Hepatocyte (in vitro differentiated cells): Measurements from ENCODE around the gene ARHGAP21. TPM values are rescaled to one million over a fixed set of nuclear protein-coding genes. Genes with fewer than 3 reads are reported as not detected.

Experiments
- DNase-seq: peaks from one replicate; pipeline ENCODE4 v3.0.0-alpha.2; 2016; ENCODE audit warnings: low spot score
- H2AFZ ChIP-seq: fragments of 200-600 bp; sonication (generic); 2 replicates; pipeline ENCODE4 v1.6.0; 2016; ENCODE audit warnings: antibody characterized with exemption, mild to moderate bottlenecking
- H3K27ac ChIP-seq: fragments of 200-600 bp; sonication (generic); 2 replicates; pipeline ENCODE4 v1.5.1; 2016; ENCODE audit warnings: mild to moderate bottlenecking
- H3K27me3 ChIP-seq: fragments of 200-600 bp; sonication (generic); 2 replicates; pipeline ENCODE4 v1.6.1; 2016
- H3K36me3 ChIP-seq: fragments of 200-600 bp; sonication (generic); replicated peaks from 2 replicates; pipeline ENCODE4 v1.5.1; 2016; ENCODE audit warnings: low read depth; ENCODE audit not compliant: insufficient read depth
- H3K4me1 ChIP-seq: fragments of 200-600 bp; sonication (generic); 2 replicates; pipeline ENCODE4 v1.5.1; 2016; ENCODE audit warnings: mild to moderate bottlenecking, moderate library complexity; ENCODE audit not compliant: insufficient read depth
- H3K4me2 ChIP-seq: fragments of 200-600 bp; sonication (generic); 2 replicates; pipeline ENCODE4 v1.6.0; 2016
- H3K4me3 ChIP-seq: fragments of 200-600 bp; sonication (generic); 2 replicates; pipeline ENCODE4 v1.5.1; 2016; ENCODE audit warnings: mild to moderate bottlenecking
- H3K79me2 ChIP-seq: fragments of 200-600 bp; sonication (generic); 2 replicates; pipeline ENCODE4 v1.6.0; 2017; ENCODE audit warnings: mild to moderate bottlenecking
- H3K9me2 ChIP-seq: fragments of 200-600 bp; sonication (generic); replicated peaks from 2 replicates; pipeline ENCODE4 v1.6.0; 2017; ENCODE audit warnings: mild to moderate bottlenecking; ENCODE audit not compliant: insufficient read depth
- H3K9me3 ChIP-seq: fragments of 200-600 bp; sonication (generic); 2 replicates; pipeline ENCODE4 v1.5.1; 2016; ENCODE audit warnings: low read depth, mild to moderate bottlenecking
- H4K20me1 ChIP-seq: fragments of 200-600 bp; sonication (generic); 2 replicates; pipeline ENCODE4 v1.6.0; 2016; ENCODE audit warnings: mild to moderate bottlenecking; ENCODE audit not compliant: insufficient read depth, poor library complexity, severe bottlenecking
- CTCF ChIP-seq: fragments of 200-600 bp; sonication (generic); IDR thresholded peaks from 2 replicates; pipeline ENCODE4 v1.5.1; 2016; ENCODE audit warnings: antibody characterized with exemption, mild to moderate bottlenecking; ENCODE audit not compliant: poor library complexity
- EZH2 ChIP-seq: fragments of 200-600 bp; sonication (generic); IDR thresholded peaks from 2 replicates; pipeline ENCODE4 v1.6.1; 2016; ENCODE audit warnings: antibody characterized with exemption, mild to moderate bottlenecking, borderline replicate concordance
- EZH2phosphoT487 ChIP-seq: fragments of 200-600 bp; sonication (generic); IDR thresholded peaks from one replicate; pipeline ENCODE4 v1.6.1; 2018; ENCODE audit warnings: antibody characterized with exemption, mild to moderate bottlenecking, low read depth, moderate library complexity; ENCODE audit not compliant: unreplicated experiment, severe bottlenecking
- WGBS: methylation state at CpG from one replicate; pipeline ENCODE4 v1.1.6; 2016; ENCODE audit warnings: low lambda C conversion rate; ENCODE audit errors: missing lambda C conversion rate; 5-methylcytosine and 5-hydroxymethylcytosine counted together
- polyA plus RNA-seq: library from polyadenylated mRNA; unstranded; fragments of >200 nt; fragmentation: Nextera tagmentation; extraction: Ambion mirVana; gene quantifications from 2 replicates; pipeline ENCODE4 v1.2.1, GENCODE V29; 2016
- total RNA-seq: library from RNA; depleted of rRNA; stranded (reverse); fragments of >200 nt; gene quantifications from 2 replicates; pipeline ENCODE4 v1.2.3, GENCODE V29; 2014

ARHGAP21 gene
- total and polyA plus RNA-seq, 2 experiments from 2014 or later: 15.1 to 70.2 TPM

- Histone ChIP-seq H3K9me3 (no peaks in the 10 kb centered on the region), H3K79me2 (peaks cover 41% of the 10 kb centered on the region), H3K4me1 (peaks cover 14% of the 10 kb centered on the region), H3K4me3 (peak overlapping the region; percentile 87), H3K27ac (peak overlapping the region; percentile 99), H2AFZ (no peak overlapping the region), H3K4me2 (peak overlapping the region; percentile 92), H3K9me2 (no peaks in the 10 kb centered on the region), H3K36me3 (no peaks in the 10 kb centered on the region), H4K20me1 (peaks cover 30% of the 10 kb centered on the region), H3K27me3 (no peaks in the 10 kb centered on the region)
- 0% methylated on average over 6 of the region's 70 CpGs for WGBS
- DNase-seq: no peak
- TF ChIP-seq CTCF (no peak), EZH2phosphoT487 (no peak), EZH2 (no peak)
Observed at GRCh38 chr10:24723386-24723787, 300 bp downstream of the ARHGAP21 start.

GRCh38 chr10:24722676-24723385 is 856 bp downstream of the ARHGAP21 start:
- WGBS: 0% methylated on average over 20 of the region's 84 CpGs
- no peaks in the 10 kb centered on the region for H3K9me3 ChIP-seq
- H3K36me3 ChIP-seq: no peaks in the 10 kb centered on the region
- H3K9me2 ChIP-seq: no peaks in the 10 kb centered on the region
- no peaks in the 10 kb centered on the region for H3K27me3 ChIP-seq
- peak; percentile 83 for DNase-seq
- H4K20me1 ChIP-seq: peaks cover 35% of the 10 kb centered on the region
- H3K4me2 ChIP-seq: peak overlapping the region; percentile 92
- H3K4me1 ChIP-seq: peaks cover 20% of the 10 kb centered on the region
- TF ChIP-seq EZH2 (no peak), EZH2phosphoT487 (no peak), CTCF (no peak)
- H3K27ac ChIP-seq: peak overlapping the region; percentile 99
- peak overlapping the region; percentile 69 for H2AFZ ChIP-seq
- peaks cover 47% of the 10 kb centered on the region for H3K79me2 ChIP-seq
- peak overlapping the region; percentile 87 for H3K4me3 ChIP-seq

GRCh38 chr10:24722131-24722675 is 1.5 kb downstream of the ARHGAP21 start:
- Histone ChIP-seq H3K27ac (peak overlapping the region; percentile 99), H3K4me3 (peak overlapping the region; percentile 87), H3K9me2 (no peaks in the 10 kb centered on the region), H3K27me3 (no peaks in the 10 kb centered on the region), H3K9me3 (no peaks in the 10 kb centered on the region), H3K79me2 (peaks cover 53% of the 10 kb centered on the region), H4K20me1 (peaks cover 40% of the 10 kb centered on the region), H3K4me1 (peaks cover 21% of the 10 kb centered on the region), H3K36me3 (no peaks in the 10 kb centered on the region), H2AFZ (peak overlapping the region; percentile 69), H3K4me2 (peak overlapping the region; percentile 92)
- no peak for DNase-seq
- TF ChIP-seq EZH2phosphoT487: no peak
- no peak for TF ChIP-seq CTCF
- TF ChIP-seq EZH2: no peak
- 5% methylated on average over 16 of the region's 19 CpGs for WGBS
